Endothelial cell of umbilical vein (primary cell): Measurements from ENCODE around the gene PSMB4. TPM values are rescaled to one million over a fixed set of nuclear protein-coding genes. Genes with fewer than 3 reads are reported as not detected.
"Not testable (repeated sequence)": the region's sequence is repeated elsewhere in the genome, so short reads cannot be mapped to it uniquely, and the experiment has no call there.

ENCODE experiments used
- BruUV-seq: library from RNA; stranded (reverse); fragments of 400-500 nt; replicated peaks from 2 replicates; lab custom pipeline; 2021; lab: Mats Ljungman, UMichigan
- CTCF ChIA-PET: fragments of 300-600, 350-600 bp; sonication (Branson Sonifier 250); formaldehyde crosslinking; loops from one replicate; lab custom pipeline; 2021; ENCODE audit warnings: antibody characterized with exemption, inconsistent platforms; lab: Charles Lee
- POLR2A ChIA-PET: fragments of 300-600, 350-600 bp; sonication (Branson Sonifier 250); formaldehyde crosslinking; loops from one replicate; lab custom pipeline; 2021; ENCODE audit warnings: antibody characterized with exemption, inconsistent platforms; lab: Charles Lee
- DNase-seq: peaks from one replicate; pipeline ENCODE4 v3.0.0-alpha.2; 2011; ENCODE audit warnings: low read depth, low spot score
- FAIRE-seq: peaks from 2 replicates; lab custom pipeline; 2011; peaks lifted over from hg19 to GRCh38; lab: Jason Lieb, UNC
- H2AFZ ChIP-seq: 2 replicates; pipeline ENCODE4 v1.6.0; 2012; ENCODE audit warnings: low read depth, low read length, control low read depth, inconsistent platforms
- H3K27ac ChIP-seq: 2 replicates; pipeline ENCODE4 v1.5.1; 2011; ENCODE audit warnings: low read depth, mild to moderate bottlenecking, control low read depth, low read length, moderate library complexity; ENCODE audit not compliant: insufficient read depth
- H3K27me3 ChIP-seq, 2 experiments: 2 replicates each; pipeline versions ENCODE4 v1.6.0 to v1.6.1; 2011; ENCODE audit warnings: low read length in 2 of 2, mixed read lengths in 1 of 2; ENCODE audit not compliant: control insufficient read depth in 2 of 2, insufficient read depth in 2 of 2
- H3K36me3 ChIP-seq, 2 experiments: 2 replicates in 1 of 2; 3 replicates in 1 of 2; pipeline ENCODE4 v1.5.1; 2011; ENCODE audit warnings: low read length in 2 of 2, mild to moderate bottlenecking in 1 of 2, moderate library complexity in 1 of 2; ENCODE audit not compliant: control insufficient read depth in 2 of 2, insufficient read depth in 2 of 2; ENCODE audit errors: extremely low read depth in 1 of 2
- H3K4me1 ChIP-seq: 3 replicates; pipeline ENCODE4 v1.5.1; 2011; ENCODE audit warnings: mild to moderate bottlenecking, low read length; ENCODE audit not compliant: control insufficient read depth, insufficient read depth; ENCODE audit errors: extremely low read depth
- H3K4me2 ChIP-seq: 2 replicates; pipeline ENCODE4 v1.6.1; 2011; ENCODE audit warnings: low read length, control low read depth, mixed read lengths; ENCODE audit not compliant: insufficient read depth
- H3K4me3 ChIP-seq, 3 experiments: fragments of 200-600 bp in 1 of 3; sonication (generic), shearing (Covaris generic) in 1 of 3; replicated peaks in 1 of 3; 2 replicates each; pipeline ENCODE4 v1.5.1; 2011 to 2016; ENCODE audit warnings: control low read depth in 3 of 3, low read length in 3 of 3, mild to moderate bottlenecking in 2 of 3, inconsistent platforms in 1 of 3, low read depth in 1 of 3, moderate library complexity in 1 of 3; ENCODE audit not compliant: insufficient read depth in 1 of 3
- H3K79me2 ChIP-seq: 2 replicates; pipeline ENCODE4 v1.6.0; 2012; ENCODE audit warnings: low read length, inconsistent platforms; ENCODE audit not compliant: control insufficient read depth, insufficient read depth
- H3K9ac ChIP-seq: replicated peaks from 2 replicates; pipeline ENCODE3; 2011; ENCODE audit warnings: low read length, control low read depth; ENCODE audit not compliant: insufficient read depth; ENCODE audit errors: extremely low read depth
- H3K9me1 ChIP-seq: replicated peaks from 3 replicates; pipeline ENCODE4 v1.6.0; 2011; ENCODE audit warnings: mild to moderate bottlenecking, low read length; ENCODE audit not compliant: control insufficient read depth, insufficient read depth; ENCODE audit errors: extremely low read depth
- H3K9me3 ChIP-seq: replicated peaks from 2 replicates; pipeline ENCODE4 v1.5.1; 2012; ENCODE audit warnings: low read length, inconsistent platforms; ENCODE audit not compliant: control insufficient read depth, insufficient read depth
- H4K20me1 ChIP-seq: replicated peaks from 2 replicates; pipeline ENCODE3; 2011; ENCODE audit warnings: mild to moderate bottlenecking, low read length; ENCODE audit not compliant: control insufficient read depth, insufficient read depth; ENCODE audit errors: extremely low read depth
- EZH2 ChIP-seq: IDR thresholded peaks from 2 replicates; pipeline ENCODE4 v1.6.1; 2012; ENCODE audit warnings: borderline replicate concordance, low read depth, mild to moderate bottlenecking, moderate library complexity, low read length, inconsistent platforms; ENCODE audit not compliant: severe bottlenecking
- GATA2 ChIP-seq: IDR thresholded peaks from 2 replicates; pipeline ENCODE4 v1.7.0; 2011; ENCODE audit warnings: low read depth, mild to moderate bottlenecking, moderate library complexity, mixed read lengths, low read length; ENCODE audit not compliant: insufficient read length, insufficient read depth
- MYC ChIP-seq: IDR thresholded peaks from one replicate; pipeline ENCODE4 v1.6.1; 2011; ENCODE audit warnings: mild to moderate bottlenecking, low read depth, low read length
- POLR2AphosphoS5 ChIP-seq: IDR thresholded peaks from 2 replicates; pipeline ENCODE4 v1.6.1; 2012; ENCODE audit warnings: low read depth, mild to moderate bottlenecking, control low read depth, low read length, moderate library complexity; ENCODE audit not compliant: insufficient read depth
- dilution Hi-C: fragments of 300-500 bp; cut with MboI; formaldehyde crosslinking; loops from one replicate; pipeline ENCODE4 v1.15.0; 2019; ENCODE audit warnings: low sequenced_read_pairs; ENCODE audit not compliant: extremely low pct_ligation_motif_present
- intact Hi-C: fragments of 100-400 bp; cut with micrococcal nuclease; formaldehyde crosslinking; loops from one replicate; pipeline ENCODE4 v1.10.0; 2022
- polyA plus RNA-seq, 4 experiments: library from polyadenylated mRNA; depleted of rRNA in 3 of 4; stranded (reverse) in 3 of 4; unstranded in 1 of 4; fragments of >200 nt; gene quantifications; 2 replicates each; pipeline versions ENCODE4 v1.2.1 to v1.2.3, GENCODE V29; 2011 to 2012; ENCODE audit warnings: missing spikeins in 1 of 4
- total RNA-seq: library from RNA; stranded (reverse); gene quantifications from 2 replicates; pipeline ENCODE4 v1.2.3, GENCODE V29; 2021
- TF ChIP-seq, protein P1 (sequence below): IDR thresholded peaks from 2 replicates; pipeline ENCODE4 v1.6.1; 2011; ENCODE audit not compliant: insufficient read depth, insufficient read length
- TF ChIP-seq, protein P2 (sequence below), 2 donors: IDR thresholded peaks; 1 replicate in 1 of 2; 2 replicates in 1 of 2; pipeline ENCODE4 v1.5.1; 2011; ENCODE audit warnings: low read length in 2 of 2, mild to moderate bottlenecking in 2 of 2, moderate library complexity in 2 of 2, control low read depth in 1 of 2, inconsistent platforms in 1 of 2, low read depth in 1 of 2; ENCODE audit not compliant: insufficient read depth in 1 of 2; ENCODE audit errors: extremely low read depth in 1 of 2

Gene PSMB4
- total and polyA plus RNA-seq, 2 donors (not counting 3 experiments of a cell fraction or from before 2014, with no cell fraction given) = 335 to 835 TPM

DNA sequence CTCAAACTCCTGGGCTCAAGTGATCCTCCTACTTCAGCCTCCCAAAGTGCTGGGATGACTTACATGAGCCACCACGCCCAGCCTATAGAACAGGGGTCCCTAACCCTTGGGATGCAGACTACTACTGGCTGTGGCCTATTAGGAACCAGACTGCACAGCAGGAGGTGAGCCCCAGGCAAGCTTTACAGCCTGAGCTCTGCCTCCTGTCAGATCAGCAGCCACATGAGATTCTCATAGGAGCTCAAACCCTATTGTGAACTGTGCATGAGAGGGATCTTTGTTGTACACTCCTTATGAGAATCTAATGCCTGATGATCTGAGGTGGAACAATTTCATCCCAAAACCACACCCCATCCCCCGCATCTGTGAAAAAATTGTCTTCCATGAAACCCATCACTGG lies 13.4 kb upstream of the PSMB4 start:
- TF ChIP-seq POLR2AphosphoS5 = no peak
- no peak for TF ChIP-seq EZH2
- TF ChIP-seq, protein P1, sequence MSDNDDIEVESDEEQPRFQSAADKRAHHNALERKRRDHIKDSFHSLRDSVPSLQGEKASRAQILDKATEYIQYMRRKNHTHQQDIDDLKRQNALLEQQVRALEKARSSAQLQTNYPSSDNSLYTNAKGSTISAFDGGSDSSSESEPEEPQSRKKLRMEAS = no peak
- no peak for TF ChIP-seq GATA2
- TF ChIP-seq MYC = no peak
- TF ChIP-seq, protein P2, sequence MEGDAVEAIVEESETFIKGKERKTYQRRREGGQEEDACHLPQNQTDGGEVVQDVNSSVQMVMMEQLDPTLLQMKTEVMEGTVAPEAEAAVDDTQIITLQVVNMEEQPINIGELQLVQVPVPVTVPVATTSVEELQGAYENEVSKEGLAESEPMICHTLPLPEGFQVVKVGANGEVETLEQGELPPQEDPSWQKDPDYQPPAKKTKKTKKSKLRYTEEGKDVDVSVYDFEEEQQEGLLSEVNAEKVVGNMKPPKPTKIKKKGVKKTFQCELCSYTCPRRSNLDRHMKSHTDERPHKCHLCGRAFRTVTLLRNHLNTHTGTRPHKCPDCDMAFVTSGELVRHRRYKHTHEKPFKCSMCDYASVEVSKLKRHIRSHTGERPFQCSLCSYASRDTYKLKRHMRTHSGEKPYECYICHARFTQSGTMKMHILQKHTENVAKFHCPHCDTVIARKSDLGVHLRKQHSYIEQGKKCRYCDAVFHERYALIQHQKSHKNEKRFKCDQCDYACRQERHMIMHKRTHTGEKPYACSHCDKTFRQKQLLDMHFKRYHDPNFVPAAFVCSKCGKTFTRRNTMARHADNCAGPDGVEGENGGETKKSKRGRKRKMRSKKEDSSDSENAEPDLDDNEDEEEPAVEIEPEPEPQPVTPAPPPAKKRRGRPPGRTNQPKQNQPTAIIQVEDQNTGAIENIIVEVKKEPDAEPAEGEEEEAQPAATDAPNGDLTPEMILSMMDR (IDR thresholded peaks at IDR 0.05; ENCODE audit: extremely low read depth in 1 of 2, insufficient read depth in 1 of 2, low read depth in 1 of 2, low read length in 2 of 2) = no peak
- CTCF ChIA-PET = interaction anchor here (0.9 to 2.7 kb wide), 3 partner anchors 10 to 286 kb away, joined by 4 to 9 read pairs (median 8); partner anchors contain the start of gene PSMB4
- FAIRE-seq = no peak
- Histone ChIP-seq H3K4me1 (no peaks in the 10 kb centered on the region), H3K36me3 (no peaks in the 10 kb centered on the region), H3K79me2 (no peaks in the 10 kb centered on the region), H3K27me3 (peaks cover 0 to 5% of the 10 kb centered on the region in 2 experiments), H3K4me2 (no peak overlapping the region), H4K20me1 (no peaks in the 10 kb centered on the region), H3K9me1 (no peaks in the 10 kb centered on the region), H2AFZ (no peak overlapping the region), H3K4me3 (no peak overlapping the region), H3K9me3 (no peaks in the 10 kb centered on the region), H3K9ac (no peak overlapping the region), H3K27ac (no peak overlapping the region)
- dilution Hi-C loops (no loop called here), intact Hi-C loops (no loop called here)
- BruUV-seq = no TSS peak
- no peak for DNase-seq
- POLR2A ChIA-PET = no interaction called here

DNA sequence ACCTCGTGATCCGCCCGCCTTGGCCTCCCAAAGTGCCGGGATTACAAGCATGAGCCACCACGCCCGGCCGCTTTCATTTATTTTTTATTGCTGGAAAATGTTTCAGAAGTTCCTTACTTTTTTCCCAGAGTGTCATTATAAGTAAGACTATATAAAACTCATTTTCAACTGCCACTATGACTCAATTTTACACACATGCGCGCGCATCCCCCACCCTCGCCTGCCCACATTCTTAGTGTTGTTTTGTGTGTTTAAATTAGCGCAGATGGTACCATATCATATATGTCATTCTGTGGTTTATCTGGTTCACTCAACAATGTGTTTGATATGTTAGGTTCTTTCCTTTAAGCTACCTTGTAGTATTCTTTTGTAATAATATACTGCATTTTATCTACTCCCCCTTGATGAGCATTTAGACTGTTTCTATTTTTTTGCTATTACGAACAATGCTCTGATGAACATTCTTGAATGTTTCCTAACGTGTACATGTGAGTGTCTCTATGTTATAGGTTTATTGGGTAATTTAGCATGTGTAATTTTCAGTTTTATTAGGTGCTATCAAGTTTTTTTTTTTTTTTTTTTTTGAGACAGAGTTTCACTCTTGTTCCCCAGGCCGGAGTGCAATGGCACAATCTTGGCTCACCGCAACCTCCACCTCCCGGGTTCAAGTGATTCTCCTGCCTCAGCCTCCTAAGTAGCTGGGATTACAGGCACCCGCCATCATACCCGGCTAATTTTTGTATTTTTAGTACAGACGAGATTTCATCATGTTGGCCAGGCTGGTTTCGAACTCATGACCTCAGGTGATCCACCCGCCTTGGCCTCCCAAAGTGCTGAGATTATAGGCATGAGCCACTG lies 8.9 kb upstream of the PSMB4 start:
- H3K27me3 ChIP-seq, H4K20me1 ChIP-seq, dilution Hi-C loops, H3K9me3 ChIP-seq, H3K9me1 ChIP-seq, FAIRE-seq, H3K9ac ChIP-seq, H3K4me2 ChIP-seq, H3K4me3 ChIP-seq, H3K27ac ChIP-seq, DNase-seq, BruUV-seq, H2AFZ ChIP-seq, POLR2A ChIA-PET, H3K79me2 ChIP-seq, CTCF ChIA-PET, H3K4me1 ChIP-seq, H3K36me3 ChIP-seq, intact Hi-C loops: not testable (repeated sequence)
